ENCODE measurements around the gene DPP10.

Gene DPP10

GRCh38 chr2:115163572-115163971 is 721.1 kb downstream of the DPP10 start:
- no peak for DNase-seq

GRCh38 chr2:115165529-115166109 is 723.2 kb downstream of the DPP10 start:
- no peak for DNase-seq

- DNase-seq: no peak
Measured at GRCh38 chr2:115168457-115168856, 726.0 kb downstream of the DPP10 start.

GRCh38 chr2:115169814-115170213 is 727.4 kb downstream of the DPP10 start:
- DNase-seq: no peak

GRCh38 chr2:115171751-115172150 is 729.3 kb downstream of the DPP10 start:
- no peak for DNase-seq

GRCh38 chr2:115174651-115175050 is 732.2 kb downstream of the DPP10 start:
- DNase-seq: no peak

- no peak for DNase-seq
Measured at GRCh38 chr2:115183144-115183543, 740.7 kb downstream of the DPP10 start.

GRCh38 chr2:115190459-115190858 is 748.0 kb downstream of the DPP10 start:
- DNase-seq: no peak

- DNase-seq: no peak
Measured at GRCh38 chr2:115194623-115195022, 752.2 kb downstream of the DPP10 start.

GRCh38 chr2:115196587-115196986 is 754.1 kb downstream of the DPP10 start:
- no peak for DNase-seq

GRCh38 chr2:115199966-115200365 is 757.5 kb downstream of the DPP10 start:
- DNase-seq: no peak

- no peak for DNase-seq
Measured at GRCh38 chr2:115201386-115201785, 758.9 kb downstream of the DPP10 start.

GRCh38 chr2:115208493-115209164 is 766.2 kb downstream of the DPP10 start:
- DNase-seq: no peak

- no peak for DNase-seq
Measured at GRCh38 chr2:115214050-115214449, 771.6 kb downstream of the DPP10 start.

GRCh38 chr2:115219296-115219695 is 776.9 kb downstream of the DPP10 start:
- no peak for DNase-seq

GRCh38 chr2:115234186-115234585 is 791.7 kb downstream of the DPP10 start:
- DNase-seq: no peak

GRCh38 chr2:115234737-115235136 is 792.3 kb downstream of the DPP10 start:
- DNase-seq: no peak

- peak; percentile 12 for DNase-seq
Measured at GRCh38 chr2:115248066-115248465, 805.6 kb downstream of the DPP10 start.

GRCh38 chr2:115277366-115277765 is 834.9 kb downstream of the DPP10 start:
- no peak for DNase-seq

- DNase-seq: no peak
Measured at GRCh38 chr2:115285416-115285815, 843.0 kb downstream of the DPP10 start.

- no peak for DNase-seq
Measured at GRCh38 chr2:115290478-115290877, 848.0 kb downstream of the DPP10 start.

- no peak for DNase-seq
Measured at GRCh38 chr2:115292742-115293141, 850.3 kb downstream of the DPP10 start.

- no peak for DNase-seq
Measured at GRCh38 chr2:115294999-115295398, 852.6 kb downstream of the DPP10 start.

- DNase-seq: no peak
Measured at GRCh38 chr2:115297056-115297455, 854.6 kb downstream of the DPP10 start.

GRCh38 chr2:115299199-115299598 is 856.8 kb downstream of the DPP10 start:
- no peak for DNase-seq
